ENCODE results near the gene TIAL1. TPM values are rescaled to one million over a fixed set of nuclear protein-coding genes. Genes with fewer than 3 reads are reported as not detected.

Gene TIAL1
- total and polyA plus RNA-seq, 2 of the 13 experiments (the other 11 are each of a cell fraction or from before 2014, with no cell fraction given), result 31.5 to 148 TPM

GRCh38 chr10:119611433-119611832 lies 14.7 kb upstream of the TIAL1 start:
- no peaks in the 10 kb centered on the region for H3K36me3 ChIP-seq (replicated peaks in 1 of 2; ENCODE audit: control insufficient read depth in 1 of 2, insufficient read depth in 2 of 2, low read length in 2 of 2)
- no peaks in the 10 kb centered on the region for H4K20me1 ChIP-seq (ENCODE audit: insufficient read depth, low read length)
- no peak for ATAC-seq
- in situ Hi-C loops (cut with HindIII; ENCODE audit: extremely low pct_ligation_motif_present, low pct_unique_long_range_greater_than_20kb) (no loop called here), intact Hi-C loops (cut with micrococcal nuclease; ENCODE audit: unreplicated experiment) (loop anchor here (10.0 kb wide), 1 partner anchor 143 kb away; no protein-coding TSS in a partner anchor)
- no peaks in the 10 kb centered on the region for H3K9me3 ChIP-seq (ENCODE audit: low read length)
- no peak overlapping the region for H2AFZ ChIP-seq (ENCODE audit: low read length)
- no TSS peak for BruUV-seq (replicated peaks)
- FAIRE-seq, result no peak
- no peak overlapping the region for H3K4me2 ChIP-seq (ENCODE audit: low read depth, low read length)
- ChIA-PET POLR2A (no interaction called here), CTCF (ENCODE audit: low intra/inter-chr PET ratio, low total read pairs) (no interaction called here)
- H3K4me3 ChIP-seq (replicated peaks in 1 of 3; ENCODE audit: insufficient read depth in 1 of 3, low read depth in 2 of 3, low read length in 3 of 3), result no peak overlapping the region
- DNase-seq (ENCODE audit: low spot score), result no peak
- peaks cover 0 to 7% of the 10 kb centered on the region in 2 experiments; a peak in 2 of 5 replicates for H3K27me3 ChIP-seq (ENCODE audit: control insufficient read depth in 1 of 2, insufficient read depth in 2 of 2, low read length in 2 of 2)
- no peak for TF ChIP-seq ZNF230 (CRISPR knock-in tag; IDR thresholded peaks at IDR 0.05)
- no peak overlapping the region for H3K27ac ChIP-seq (ENCODE audit: extremely low read length, insufficient read depth, low read length)
- WGBS (ENCODE audit: low lambda C conversion rate), result 62% methylated on average over 4 of the region's 4 CpGs
- H3K9ac ChIP-seq (ENCODE audit: insufficient read depth, low read depth, low read length), result no peak overlapping the region
- no peaks in the 10 kb centered on the region for H3K79me2 ChIP-seq (ENCODE audit: insufficient read depth, low read length)
- H3K4me1 ChIP-seq (ENCODE audit: insufficient read depth, low read length), result peaks cover 15% of the 10 kb centered on the region

GRCh38 chr10:119609516-119609915 lies 12.8 kb upstream of the TIAL1 start:
- in situ Hi-C loops (cut with HindIII; ENCODE audit: extremely low pct_ligation_motif_present, low pct_unique_long_range_greater_than_20kb) (no loop called here), intact Hi-C loops (cut with micrococcal nuclease; ENCODE audit: unreplicated experiment) (loop anchor here (2.0 to 5.0 kb wide), 2 partner anchors 33 to 738 kb away; no protein-coding TSS in a partner anchor)
- no peak overlapping the region for H3K27ac ChIP-seq (ENCODE audit: extremely low read length, insufficient read depth, low read length)
- peaks cover 14% of the 10 kb centered on the region for H3K4me1 ChIP-seq (ENCODE audit: insufficient read depth, low read length)
- H2AFZ ChIP-seq (ENCODE audit: low read length), result no peak overlapping the region
- ChIA-PET POLR2A (no interaction called here), CTCF (ENCODE audit: low intra/inter-chr PET ratio, low total read pairs) (no interaction called here)
- H3K4me3 ChIP-seq (replicated peaks in 1 of 3; ENCODE audit: insufficient read depth in 1 of 3, low read depth in 2 of 3, low read length in 3 of 3), result no peak overlapping the region
- H4K20me1 ChIP-seq (ENCODE audit: insufficient read depth, low read length), result no peaks in the 10 kb centered on the region
- BruUV-seq (replicated peaks), result no TSS peak
- H3K27me3 ChIP-seq (ENCODE audit: control insufficient read depth in 1 of 2, insufficient read depth in 2 of 2, low read length in 2 of 2), result peaks cover 0 to 6% of the 10 kb centered on the region in 2 experiments; a peak in 2 of 5 replicates
- no peaks in the 10 kb centered on the region for H3K79me2 ChIP-seq (ENCODE audit: insufficient read depth, low read length)
- H3K9ac ChIP-seq (ENCODE audit: insufficient read depth, low read depth, low read length), result no peak overlapping the region
- no peak for DNase-seq (ENCODE audit: low spot score)
- no peak for ATAC-seq
- H3K36me3 ChIP-seq (replicated peaks in 1 of 2; ENCODE audit: control insufficient read depth in 1 of 2, insufficient read depth in 2 of 2, low read length in 2 of 2), result no peaks in the 10 kb centered on the region
- WGBS (ENCODE audit: low lambda C conversion rate), result 50% methylated on average over 4 of the region's 4 CpGs
- FAIRE-seq, result no peak
- TF ChIP-seq ZNF235 (CRISPR knock-in tag; IDR thresholded peaks at IDR 0.05; ENCODE audit: borderline replicate concordance) (no peak), MZF1 (CRISPR knock-in tag; IDR thresholded peaks at IDR 0.05; ENCODE audit: borderline replicate concordance) (no peak), NFIC (IDR thresholded peaks at IDR 0.05; ENCODE audit: low read length) (no peak), ZMYM2 (CRISPR knock-in tag; IDR thresholded peaks at IDR 0.05) (no peak), ZNF737 (CRISPR knock-in tag; IDR thresholded peaks at IDR 0.05; ENCODE audit: borderline replicate concordance) (no peak), ZFP1 (CRISPR knock-in tag; IDR thresholded peaks at IDR 0.05) (no peak), ZNF205 (CRISPR knock-in tag; IDR thresholded peaks at IDR 0.05) (no peak), ZFP41 (CRISPR knock-in tag; IDR thresholded peaks at IDR 0.05; ENCODE audit: borderline replicate concordance) (no peak), ZNF18 (CRISPR knock-in tag; IDR thresholded peaks at IDR 0.05; ENCODE audit: insufficient replicate concordance) (no peak), ADNP (CRISPR knock-in tag; IDR thresholded peaks at IDR 0.05) (no peak), ZNF879 (CRISPR knock-in tag; IDR thresholded peaks at IDR 0.05) (no peak), TARDBP (CRISPR knock-in tag; IDR thresholded peaks at IDR 0.05) (no peak), ZKSCAN1 (IDR thresholded peaks at IDR 0.05; ENCODE audit: low read length) (no peak), JUNB (CRISPR knock-in tag; IDR thresholded peaks at IDR 0.05; ENCODE audit: borderline replicate concordance) (no peak), POLR2A (IDR thresholded peaks at IDR 0.05; ENCODE audit: insufficient read depth in 1 of 2, low read depth in 2 of 2, low read length in 2 of 2) (no peak), ARNTL (CRISPR knock-in tag; IDR thresholded peaks at IDR 0.05) (no peak)
- H3K9me3 ChIP-seq (ENCODE audit: low read length), result no peaks in the 10 kb centered on the region
- no peak overlapping the region for H3K4me2 ChIP-seq (ENCODE audit: low read depth, low read length)

Measured in HepG2 (cell line).